Neural cell (in vitro differentiated cells): ENCODE results near the gene CSK.

Experiments
- CTCF ChIP-seq: fragments of 450-650 bp; IDR thresholded peaks from 2 replicates; pipeline ENCODE4 v1.5.1; 2014; ENCODE audit warnings: antibody characterized with exemption, mild to moderate bottlenecking, moderate library complexity; ENCODE audit not compliant: poor library complexity, severe bottlenecking
- EP300 ChIP-seq: fragments of 450-650 bp; conservative IDR thresholded peaks from 2 replicates; pipeline ENCODE4 v1.6.1; 2014; ENCODE audit warnings: antibody characterized with exemption, mild to moderate bottlenecking, moderate library complexity; ENCODE audit not compliant: poor library complexity, severe bottlenecking
- EZH2 ChIP-seq: fragments of 200-600, 300-800 bp; shearing (Covaris generic), sonication (generic); IDR thresholded peaks from 2 replicates; pipeline ENCODE4 v1.6.1; 2014; ENCODE audit warnings: antibody characterized with exemption, low read length, borderline replicate concordance, mild to moderate bottlenecking; ENCODE audit not compliant: insufficient read depth, poor library complexity, severe bottlenecking
- MXI1 ChIP-seq: fragments of 450-650 bp; conservative IDR thresholded peaks from 2 replicates; pipeline ENCODE4 v1.6.1; 2014; ENCODE audit warnings: antibody characterized with exemption, mild to moderate bottlenecking; ENCODE audit not compliant: poor library complexity, severe bottlenecking

- TF ChIP-seq CTCF (peak; percentile 51), EZH2 (no peak), EP300 (no peak), MXI1 (no peak)
Observed at GRCh38 chr15:74835312-74835823, 53.5 kb downstream of the CSK start.
